Muscle of arm (tissue), 12 donors: Measurements from ENCODE around the gene EED. TPM values are rescaled to one million over a fixed set of nuclear protein-coding genes. Genes with fewer than 3 reads are reported as not detected.

Experiments
- DNase-seq: peaks from one replicate; pipeline ENCODE4 v3.0.0-alpha.2; 2013
- polyA plus RNA-seq, 12 donors: library from polyadenylated mRNA; unstranded; fragments of 120-200 nt; gene quantifications; one replicate each; pipeline ENCODE4 v1.2.1, GENCODE V29; 2013; ENCODE audit not compliant: insufficient read length in 12 of 12

The EED gene
- polyA plus RNA-seq, 12 donors = 14.9 to 45.4 (median 21.9) TPM; not detected in 1

GRCh38 chr11:86246293-86246675 lies 1.7 kb downstream of the EED start:
- DNase-seq = no peak

GRCh38 chr11:86247608-86248007 lies 3.1 kb downstream of the EED start:
- no peak for DNase-seq

- no peak for DNase-seq
Measured at GRCh38 chr11:86248609-86249008, 4.1 kb downstream of the EED start.

GRCh38 chr11:86249307-86250098 lies 5.0 kb downstream of the EED start:
- DNase-seq = no peak

- no peak for DNase-seq
Measured at GRCh38 chr11:86251345-86251744, 6.8 kb downstream of the EED start.

GRCh38 chr11:86255896-86256295 lies 11.3 kb downstream of the EED start:
- DNase-seq = no peak

GRCh38 chr11:86256608-86257007 lies 12.1 kb downstream of the EED start:
- no peak for DNase-seq

GRCh38 chr11:86257446-86257845 lies 12.9 kb downstream of the EED start:
- DNase-seq = no peak

GRCh38 chr11:86259730-86260129 lies 15.2 kb downstream of the EED start:
- DNase-seq = no peak

GRCh38 chr11:86261328-86261727 lies 16.8 kb downstream of the EED start:
- DNase-seq = no peak

- DNase-seq = no peak
Measured at GRCh38 chr11:86262387-86262786, 17.8 kb downstream of the EED start.

GRCh38 chr11:86264649-86265048 lies 20.1 kb downstream of the EED start:
- no peak for DNase-seq

GRCh38 chr11:86265194-86265593 lies 20.6 kb downstream of the EED start:
- no peak for DNase-seq

- no peak for DNase-seq
Measured at GRCh38 chr11:86269645-86270044, 25.1 kb downstream of the EED start.

- DNase-seq = no peak
Measured at GRCh38 chr11:86274503-86274902, 29.9 kb downstream of the EED start.

GRCh38 chr11:86274999-86275398 lies 30.4 kb downstream of the EED start:
- DNase-seq = no peak

GRCh38 chr11:86275493-86276370 lies 31.2 kb downstream of the EED start:
- DNase-seq = no peak

GRCh38 chr11:86277741-86278140 lies 33.2 kb downstream of the EED start:
- DNase-seq = no peak

- DNase-seq = no peak
Measured at GRCh38 chr11:86278226-86278625, 33.7 kb downstream of the EED start.

GRCh38 chr11:86279747-86280146 lies 35.2 kb downstream of the EED start:
- DNase-seq = no peak

- no peak for DNase-seq
Measured at GRCh38 chr11:86287468-86287796, 42.9 kb downstream of the EED start.

- no peak for DNase-seq
Measured at GRCh38 chr11:86288776-86289507, 44.4 kb downstream of the EED start.
